HG02623 (cell line): ENCODE results near the gene TMEM178B.

Source experiments
- ATAC-seq: cut with Tn5 transposase; IDR thresholded peaks from one replicate; pipeline ENCODE4 v1.9.1; 2021; ENCODE audit warnings: moderate library complexity; ENCODE audit not compliant: unreplicated experiment

TMEM178B gene

DNA sequence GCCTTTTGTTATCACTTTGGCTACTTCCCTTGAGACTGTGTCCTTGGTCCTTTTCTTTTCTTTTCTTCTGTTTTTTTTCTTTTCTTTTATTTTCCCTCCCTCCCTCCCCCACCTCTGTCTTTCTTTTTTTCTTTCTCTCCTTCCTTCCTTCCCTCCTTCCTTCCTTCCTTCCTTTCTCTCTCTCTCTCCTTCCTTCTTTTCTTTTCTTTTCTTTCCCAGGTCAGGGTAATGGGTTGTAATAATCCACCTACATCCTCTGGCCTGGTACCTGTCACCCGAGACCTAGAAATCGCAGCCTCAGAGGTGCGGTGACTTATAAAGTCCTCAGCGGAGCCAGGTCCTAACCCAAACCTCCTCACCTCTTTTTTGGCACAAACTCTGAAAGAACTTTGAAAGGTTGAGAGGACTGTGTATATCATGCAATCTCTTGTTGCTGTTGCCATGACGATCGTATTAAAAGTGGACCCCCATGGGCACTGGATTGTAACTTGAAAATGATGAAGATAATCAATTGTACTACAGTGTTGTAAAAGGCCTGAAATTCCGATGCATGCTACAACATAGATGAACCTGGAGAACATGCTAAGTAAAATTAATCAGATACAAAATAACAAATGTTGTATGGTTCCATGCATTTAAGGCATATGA lies 336.6 kb downstream of the TMEM178B start:
- ATAC-seq = no peak

- ATAC-seq = no peak
Measured at GRCh38 chr7:141411133-141411532, 337.3 kb downstream of the TMEM178B start.

DNA sequence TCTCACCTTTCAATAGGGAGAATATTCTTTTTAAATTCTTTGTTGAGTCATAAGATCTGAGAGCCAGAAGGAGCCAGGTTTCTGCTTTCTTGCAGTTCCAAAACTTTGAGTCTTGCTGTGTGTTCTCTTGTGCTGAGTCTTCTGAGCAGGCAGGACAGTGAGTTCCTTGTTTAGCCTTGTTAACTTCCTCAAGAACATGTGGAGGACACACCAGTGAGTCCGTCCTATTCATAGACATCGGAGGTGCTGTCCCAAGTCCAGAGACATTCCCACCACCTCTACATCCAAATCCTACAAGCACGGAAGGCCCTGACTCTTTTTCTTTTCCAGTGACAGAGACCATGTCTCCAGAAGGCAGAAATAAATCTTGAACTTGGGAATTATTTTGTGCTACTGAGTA lies 342.1 kb downstream of the TMEM178B start:
- ATAC-seq = no peak

DNA sequence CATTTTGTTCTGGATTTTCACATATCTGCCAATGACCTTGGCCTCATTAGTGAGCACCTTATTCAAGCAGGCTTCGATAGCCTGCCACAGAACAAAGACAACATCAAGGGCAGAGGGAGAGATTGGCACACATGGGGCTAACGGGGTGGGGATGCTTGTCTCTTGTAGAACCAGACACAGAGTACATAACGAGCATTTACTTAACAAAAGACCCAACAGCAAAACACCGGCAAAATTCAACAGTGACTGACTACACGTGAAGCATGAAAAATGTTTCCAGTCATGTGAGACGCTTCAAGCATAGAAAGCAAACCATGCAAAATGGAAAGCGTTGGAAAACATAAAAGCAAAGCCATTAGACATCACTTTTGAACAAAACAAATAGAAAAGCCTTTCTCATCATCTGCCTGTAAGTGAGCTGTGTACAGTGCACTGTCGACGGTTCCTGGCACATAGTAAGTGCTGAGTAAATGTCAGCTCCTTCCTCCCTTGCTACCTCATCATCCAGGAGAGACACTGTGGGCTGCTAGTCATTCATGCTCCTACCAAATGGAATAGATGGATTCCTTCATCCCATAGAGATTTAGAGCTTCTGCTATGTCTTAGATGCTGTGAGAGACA lies 342.9 kb downstream of the TMEM178B start:
- no peak for ATAC-seq

- no peak for ATAC-seq
Measured at GRCh38 chr7:141417506-141417905, 343.6 kb downstream of the TMEM178B start.

GRCh38 chr7:141418066-141418465 lies 344.2 kb downstream of the TMEM178B start:
- no peak for ATAC-seq

DNA sequence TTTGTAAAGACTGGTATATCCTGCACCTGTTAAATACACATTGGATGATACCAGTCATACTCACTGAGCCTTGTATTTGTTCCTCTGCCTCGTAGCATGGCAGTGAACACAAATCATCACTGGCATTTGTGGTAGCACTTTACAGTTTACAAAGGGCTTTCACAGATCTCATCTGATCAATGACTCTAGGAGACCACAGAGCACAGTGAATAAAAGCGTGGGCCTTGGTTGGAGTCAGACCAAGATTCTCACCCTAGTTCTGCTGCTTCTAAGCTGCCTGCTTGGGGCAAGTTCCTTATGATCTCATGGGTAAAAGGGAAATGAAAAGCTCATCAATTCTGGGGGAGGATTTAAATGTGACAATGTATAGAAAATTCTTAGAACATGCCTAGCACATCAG lies 347.4 kb downstream of the TMEM178B start:
- no peak for ATAC-seq

GRCh38 chr7:141427134-141427533 lies 353.3 kb downstream of the TMEM178B start:
- no peak for ATAC-seq

GRCh38 chr7:141430455-141431139 lies 356.7 kb downstream of the TMEM178B start:
- ATAC-seq = no peak

GRCh38 chr7:141431140-141431479 lies 357.2 kb downstream of the TMEM178B start:
- no peak for ATAC-seq

- no peak for ATAC-seq
Measured at GRCh38 chr7:141431711-141432110, 357.8 kb downstream of the TMEM178B start.

DNA sequence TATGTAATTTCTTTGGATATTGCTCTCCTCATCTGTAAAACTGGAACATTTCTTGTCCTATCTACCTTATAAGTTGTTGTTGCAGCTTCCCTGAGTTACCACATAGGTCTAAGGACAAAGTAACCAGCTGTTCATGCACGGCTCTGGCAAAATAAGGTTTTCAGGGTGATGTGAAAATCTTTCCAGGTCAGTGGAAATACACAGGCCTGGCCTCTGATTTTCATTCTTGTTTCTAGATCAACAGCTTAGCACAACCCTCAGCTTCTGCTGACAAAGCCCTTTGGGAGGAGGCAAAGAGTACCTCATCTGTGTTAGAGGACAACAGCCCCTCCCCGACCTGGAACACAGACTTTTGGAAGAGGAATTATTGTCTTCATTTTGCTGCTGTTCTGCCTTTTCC lies 359.8 kb downstream of the TMEM178B start:
- no peak for ATAC-seq

- ATAC-seq = no peak
Measured at GRCh38 chr7:141436139-141436538, 362.3 kb downstream of the TMEM178B start.

DNA sequence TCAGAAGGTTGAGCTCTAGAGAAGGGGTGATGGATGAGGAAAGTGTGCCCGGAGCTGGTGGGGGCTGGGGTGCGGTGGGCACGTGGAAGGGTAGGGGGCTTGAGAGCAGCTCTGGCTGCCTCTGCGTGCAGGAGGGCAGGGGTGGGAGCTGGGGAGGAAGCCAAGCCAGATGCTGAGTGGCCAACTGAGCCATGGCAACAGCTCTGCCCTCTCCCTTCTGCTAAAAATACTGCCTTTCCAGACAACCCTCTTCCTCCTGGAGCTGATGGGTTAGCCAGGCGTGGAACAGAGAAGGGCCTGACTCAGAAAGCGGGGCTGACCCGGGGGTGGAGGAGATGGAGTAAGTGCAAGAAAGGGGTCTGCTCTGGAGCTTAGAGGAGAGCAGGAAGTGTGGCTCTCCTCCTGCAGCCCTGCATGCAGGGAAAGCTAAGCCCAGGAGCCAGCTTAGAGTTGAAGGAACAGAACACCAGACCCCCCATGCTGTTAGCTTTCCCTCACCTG lies 362.8 kb downstream of the TMEM178B start:
- no peak for ATAC-seq

DNA sequence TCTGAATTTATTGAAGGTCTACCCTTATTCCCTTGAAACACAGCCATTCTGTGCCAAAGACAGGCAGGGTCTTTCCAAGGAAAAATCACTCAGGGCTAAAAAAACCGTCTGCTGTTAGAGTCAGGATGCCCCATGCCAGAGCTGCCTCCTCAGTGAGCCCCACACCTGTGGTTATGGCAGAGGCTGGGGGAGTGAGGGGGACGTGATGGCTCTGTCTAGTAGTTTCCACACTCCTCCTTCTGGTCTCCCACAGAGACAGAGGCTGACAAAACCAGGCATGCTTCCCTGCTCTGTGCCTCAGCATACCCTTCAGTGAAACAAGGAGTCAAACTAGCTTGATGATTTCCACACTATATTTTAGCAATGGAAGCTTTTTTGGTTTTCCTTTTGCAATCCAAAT lies 365.3 kb downstream of the TMEM178B start:
- no peak for ATAC-seq

- ATAC-seq = no peak
Measured at GRCh38 chr7:141439776-141440175, 365.9 kb downstream of the TMEM178B start.

DNA sequence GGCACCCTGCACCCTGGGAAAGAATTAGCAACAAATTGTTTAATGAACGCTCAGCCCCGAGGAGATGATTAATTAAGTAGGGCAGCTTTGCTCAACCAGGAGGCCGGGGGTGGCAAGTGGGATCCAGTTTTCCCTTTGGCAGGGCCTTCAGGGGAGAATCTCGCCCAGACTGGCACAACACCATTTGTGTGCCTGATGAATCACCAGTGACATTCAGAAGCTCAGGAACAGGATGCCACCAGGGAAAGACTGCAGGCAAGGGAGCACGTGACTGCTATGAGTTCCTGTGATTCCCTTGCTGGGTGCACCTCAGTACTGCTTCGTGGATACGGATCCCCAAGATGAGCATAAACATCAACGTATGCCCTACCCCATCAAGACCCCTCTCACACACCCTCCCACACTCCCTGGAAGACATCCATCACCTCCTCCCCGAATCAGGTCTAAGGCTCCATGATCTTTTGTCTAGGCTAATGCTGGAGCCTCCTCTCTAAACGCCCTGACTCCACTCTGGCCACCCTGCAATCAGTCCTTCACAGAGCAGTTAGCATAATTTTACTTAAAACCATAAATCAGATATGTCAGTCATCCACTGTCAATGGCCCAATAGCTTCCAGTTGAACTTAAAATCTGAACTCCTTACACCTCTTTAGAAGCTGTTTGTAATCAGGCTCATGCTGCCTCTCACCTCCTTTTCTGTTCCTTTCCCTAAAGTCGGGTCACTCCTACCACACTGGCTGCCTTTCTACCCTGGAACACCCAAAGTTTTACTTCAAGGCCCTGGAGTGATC lies 368.2 kb downstream of the TMEM178B start:
- no peak for ATAC-seq

DNA sequence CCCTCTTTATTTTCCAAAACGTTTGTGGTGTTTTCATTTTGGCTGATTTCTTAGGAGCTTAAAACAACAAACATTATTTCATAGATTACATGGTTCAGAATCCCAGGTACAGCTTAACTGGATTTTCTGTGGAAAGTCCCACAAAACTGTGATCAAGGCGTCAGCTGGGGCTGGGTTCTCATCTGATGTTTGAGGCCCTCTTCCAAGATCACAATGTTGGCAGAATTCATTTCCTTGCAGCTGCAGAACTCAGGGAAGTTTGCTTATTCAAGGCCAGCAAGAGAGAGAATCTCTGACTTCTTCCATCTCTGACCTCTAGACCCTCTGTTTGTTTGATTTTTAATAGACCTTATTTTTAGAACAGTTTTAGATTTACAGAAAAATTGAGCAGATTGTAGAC lies 368.9 kb downstream of the TMEM178B start:
- ATAC-seq = no peak

DNA sequence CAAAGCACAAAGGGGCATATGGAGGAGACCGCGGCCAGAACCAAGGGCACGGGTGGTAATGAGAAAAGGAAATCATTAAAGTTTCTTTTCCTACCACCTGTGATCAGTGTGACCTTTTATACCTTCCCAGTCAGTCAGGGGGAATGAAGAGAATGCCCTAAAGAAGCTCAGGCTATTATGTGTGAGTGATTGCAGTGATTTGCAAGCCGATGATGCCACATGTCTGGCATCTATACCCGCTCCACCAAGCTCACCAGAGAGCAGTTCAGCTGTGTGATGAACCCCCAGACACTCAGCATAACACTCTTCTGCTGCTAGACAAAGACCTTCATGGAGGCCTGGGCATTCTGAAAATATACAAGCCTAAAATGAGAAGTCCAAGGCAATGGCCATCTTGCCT lies 371.1 kb downstream of the TMEM178B start:
- ATAC-seq = no peak

- ATAC-seq = no peak
Measured at GRCh38 chr7:141451232-141451631, 377.4 kb downstream of the TMEM178B start.

- ATAC-seq = peak; percentile 62
Measured at GRCh38 chr7:141452911-141453310, 379.0 kb downstream of the TMEM178B start.
